NCI-H187 treated with DMSO at 0.1 percent for 48 hours (cell line): Measurements from ENCODE around the gene FKBP4.
"Not testable (repeated sequence)": the region's sequence is repeated elsewhere in the genome, so short reads cannot be mapped to it uniquely, and the experiment has no call there.

Experiments
- DNase-seq: peaks from one replicate; lab custom pipeline; 2025; lab: John Stamatoyannopoulos, UW

FKBP4 gene

GRCh38 chr12:2794736-2795289 is at the start of gene FKBP4:
Gene FKBP4, plus strand, starts transcription at chr12:2794970. Its CDS starts 170 bp downstream, at chr12:2795140.
- peak; percentile 27 for DNase-seq

- DNase-seq, result no peak
These were observed 49.1 kb upstream of the FKBP4 start for GRCh38 chr12:2745655-2746054.

- DNase-seq, result no peak
These were observed 45.2 kb upstream of the FKBP4 start for GRCh38 chr12:2749580-2749979.

GRCh38 chr12:2750185-2750584 is 44.6 kb upstream of the FKBP4 start:
- no peak for DNase-seq

- no peak for DNase-seq
These were observed 43.5 kb upstream of the FKBP4 start for GRCh38 chr12:2751230-2751629.

GRCh38 chr12:2751686-2752085 is 43.1 kb upstream of the FKBP4 start:
- DNase-seq, result no peak

GRCh38 chr12:2752676-2753371 is 41.9 kb upstream of the FKBP4 start:
- no peak for DNase-seq

- DNase-seq, result no peak
These were observed 41.2 kb upstream of the FKBP4 start for GRCh38 chr12:2753536-2753935.

GRCh38 chr12:2754208-2754607 is 40.6 kb upstream of the FKBP4 start:
- DNase-seq, result no peak

GRCh38 chr12:2756756-2757155 is 38.0 kb upstream of the FKBP4 start:
- no peak for DNase-seq

GRCh38 chr12:2759733-2760132 is 35.0 kb upstream of the FKBP4 start:
- DNase-seq, result no peak

- no peak for DNase-seq
These were observed 30.4 kb upstream of the FKBP4 start for GRCh38 chr12:2764398-2764797.

- no peak for DNase-seq
These were observed 29.7 kb upstream of the FKBP4 start for GRCh38 chr12:2765052-2765451.

GRCh38 chr12:2765608-2766007 is 29.2 kb upstream of the FKBP4 start:
- DNase-seq, result no peak

- no peak for DNase-seq
These were observed 26.4 kb upstream of the FKBP4 start for GRCh38 chr12:2768224-2768961.

- DNase-seq, result no peak
These were observed 24.8 kb upstream of the FKBP4 start for GRCh38 chr12:2769866-2770533.

GRCh38 chr12:2770544-2770943 is 24.2 kb upstream of the FKBP4 start:
- DNase-seq, result not testable (repeated sequence)

- no peak for DNase-seq
These were observed 22.4 kb upstream of the FKBP4 start for GRCh38 chr12:2772370-2772769.

- DNase-seq, result no peak
These were observed 21.4 kb upstream of the FKBP4 start for GRCh38 chr12:2773199-2773875.

- no peak for DNase-seq
These were observed 19.3 kb upstream of the FKBP4 start for GRCh38 chr12:2775431-2775830.

GRCh38 chr12:2776129-2776806 is 18.5 kb upstream of the FKBP4 start:
- DNase-seq, result no peak

GRCh38 chr12:2779281-2779680 is 15.5 kb upstream of the FKBP4 start:
- DNase-seq, result no peak
